Measurements from ENCODE around the gene IGHMBP2.

GRCh38 chr11:68924073-68924925 lies 20.6 kb downstream of the IGHMBP2 start:
- no peak for TF ChIP-seq SP1 (IDR thresholded peaks at IDR 0.05)
- TF ChIP-seq FOXM1 (IDR thresholded peaks at IDR 0.05; ENCODE audit: borderline replicate concordance): no peak
- no peak for TF ChIP-seq FOXA1 (IDR thresholded peaks at IDR 0.05)
- no peak for TF ChIP-seq ELF4 (IDR thresholded peaks at IDR 0.05)
